T follicular helper cell (primary cell): Measurements from ENCODE around the gene GAB1.

Source experiments
- DNase-seq: peaks from one replicate; pipeline ENCODE4 v3.0.0-alpha.2; 2020; ENCODE audit warnings: low read depth

Gene GAB1

DNA sequence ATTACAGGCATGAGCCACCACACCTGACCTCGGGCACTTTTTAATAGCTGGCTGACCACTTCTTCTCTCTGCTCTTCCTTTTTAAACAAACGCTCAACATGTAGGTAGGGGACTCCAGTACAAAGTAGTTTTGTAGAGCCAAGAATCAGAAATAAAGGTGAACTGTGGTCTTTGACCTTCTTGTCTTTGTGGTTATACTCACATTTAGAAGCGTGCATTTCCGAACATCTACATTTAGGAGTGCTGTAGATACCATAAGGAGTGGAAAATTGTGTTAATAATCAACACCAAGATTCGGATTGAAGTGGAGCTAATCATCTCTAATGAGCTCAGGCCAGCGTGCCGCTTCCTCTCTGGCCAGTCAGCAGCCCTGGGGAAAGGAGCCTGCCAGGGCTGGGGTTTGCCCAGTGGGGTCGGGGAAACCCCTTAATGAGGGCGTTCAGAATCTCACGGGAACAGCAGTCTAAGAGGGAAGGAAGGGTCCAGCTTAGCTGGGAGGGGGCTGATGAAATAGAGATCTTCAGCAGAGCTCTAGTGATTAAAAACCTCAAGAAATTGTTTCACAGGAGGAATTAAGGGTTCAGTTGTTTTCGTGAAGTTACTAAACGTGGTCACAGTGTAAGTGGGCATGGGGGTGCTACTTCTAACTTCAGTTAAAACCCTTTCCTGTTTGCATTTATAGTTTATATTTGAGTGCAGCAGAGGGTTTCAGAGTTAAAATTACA lies 81.2 kb downstream of the GAB1 start:
- no peak for DNase-seq

DNA sequence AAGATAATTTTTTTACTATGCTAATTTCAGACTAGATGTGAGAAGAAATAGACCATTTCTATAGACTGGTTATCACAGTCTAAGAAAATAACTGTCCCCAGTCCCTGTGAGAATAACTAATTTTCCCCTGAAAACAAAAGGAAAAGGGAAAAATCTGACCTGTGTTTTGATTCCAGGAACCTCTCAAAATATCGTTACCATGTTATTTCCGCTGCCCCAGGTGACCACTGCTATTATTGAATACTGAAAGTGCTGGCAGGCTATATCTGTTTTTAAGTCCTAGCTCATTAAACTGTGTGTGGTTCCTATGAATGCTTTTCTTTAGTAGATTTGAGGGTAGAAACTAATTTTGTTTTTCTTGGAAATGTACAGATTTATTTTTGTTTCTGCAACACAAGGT lies 83.6 kb downstream of the GAB1 start:
- no peak for DNase-seq

DNA sequence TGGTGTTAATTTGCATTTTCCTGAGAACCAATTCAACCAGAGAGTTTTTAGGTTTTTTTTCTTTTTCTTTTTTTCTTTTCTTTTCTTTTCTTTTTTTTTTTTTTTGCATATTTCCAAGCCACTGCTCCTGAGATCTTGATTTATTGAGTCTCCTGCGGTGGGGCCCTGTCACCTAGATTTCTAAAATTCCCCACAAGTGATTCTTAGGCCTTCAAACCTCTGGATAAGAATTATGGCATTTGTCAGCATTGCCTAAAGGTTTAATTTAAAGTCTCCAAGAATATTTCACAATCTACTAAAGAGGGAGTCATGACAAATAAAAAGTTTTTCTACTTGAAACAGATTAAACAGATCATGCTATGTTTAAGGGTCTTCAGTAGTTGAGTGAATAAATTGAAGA lies 84.9 kb downstream of the GAB1 start:
- no peak for DNase-seq

DNA sequence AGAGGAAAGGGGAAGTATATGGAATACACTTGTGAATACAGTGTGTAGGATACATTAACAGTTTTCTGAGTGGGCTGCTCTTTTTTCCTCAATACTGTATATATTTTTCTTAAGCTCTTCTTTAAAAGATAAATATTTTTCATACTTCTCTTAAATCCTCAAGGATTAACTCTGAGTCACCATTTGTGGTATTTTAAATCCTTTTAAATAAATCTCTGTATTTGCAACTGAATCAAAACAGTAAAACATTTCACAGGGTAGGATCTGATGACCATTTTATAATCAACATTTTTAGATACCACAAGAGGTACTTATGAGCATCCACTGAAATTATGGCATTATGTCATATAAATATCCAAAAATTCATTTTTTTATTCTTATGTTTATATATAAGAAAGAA lies 87.6 kb downstream of the GAB1 start:
- no peak for DNase-seq

DNA sequence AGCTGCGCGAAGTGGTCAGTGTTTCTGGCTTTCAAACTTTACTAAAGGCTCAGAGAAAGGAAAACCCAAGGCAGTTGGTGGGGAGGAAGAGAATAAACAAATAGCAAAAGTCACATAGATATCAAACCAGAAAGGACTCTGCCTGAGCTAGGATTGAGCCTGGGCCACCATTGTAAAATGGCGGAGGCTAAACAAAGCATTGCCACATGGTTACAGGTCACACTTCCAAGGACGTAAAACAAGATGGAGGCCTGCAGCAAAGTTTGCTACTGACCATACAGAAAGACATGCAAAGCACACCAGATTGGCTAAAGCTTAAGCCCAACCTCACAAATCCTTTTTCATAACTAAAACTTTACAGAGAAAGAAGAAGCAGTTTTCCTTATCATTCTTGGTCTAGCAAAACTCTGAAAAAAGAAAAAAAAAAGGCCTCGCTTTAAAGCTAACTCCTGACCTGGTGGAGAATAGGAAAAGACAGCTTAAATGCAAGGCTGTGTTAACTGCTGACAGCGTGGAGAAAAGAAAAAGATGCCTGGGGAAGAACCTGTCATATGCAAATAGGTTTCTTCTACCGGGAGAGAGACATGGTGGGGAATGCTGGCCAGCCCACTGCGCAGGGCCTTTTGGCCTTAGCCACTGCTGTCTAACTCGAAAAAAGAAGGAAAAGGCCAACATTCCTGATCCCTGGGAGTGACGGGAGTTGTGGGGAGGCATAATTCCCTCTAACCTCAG lies 95.0 kb downstream of the GAB1 start:
- DNase-seq, result no peak

DNA sequence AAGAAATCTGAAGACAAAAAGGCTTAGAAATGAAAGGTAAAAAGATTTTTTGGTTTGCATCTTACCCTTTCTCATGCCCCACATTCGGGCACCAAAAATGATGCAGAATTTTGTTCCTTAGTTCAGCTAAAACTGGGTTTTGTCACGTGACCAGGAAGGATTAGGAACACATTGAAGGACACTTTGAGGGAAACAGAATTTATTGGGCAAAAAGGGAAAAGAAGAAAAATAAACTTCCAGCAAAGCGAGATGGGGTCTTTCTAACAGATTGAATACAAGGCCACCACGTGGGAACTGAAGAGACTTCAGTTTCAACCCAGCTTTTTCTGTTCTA lies 95.5 kb downstream of the GAB1 start:
- DNase-seq, result no peak

DNA sequence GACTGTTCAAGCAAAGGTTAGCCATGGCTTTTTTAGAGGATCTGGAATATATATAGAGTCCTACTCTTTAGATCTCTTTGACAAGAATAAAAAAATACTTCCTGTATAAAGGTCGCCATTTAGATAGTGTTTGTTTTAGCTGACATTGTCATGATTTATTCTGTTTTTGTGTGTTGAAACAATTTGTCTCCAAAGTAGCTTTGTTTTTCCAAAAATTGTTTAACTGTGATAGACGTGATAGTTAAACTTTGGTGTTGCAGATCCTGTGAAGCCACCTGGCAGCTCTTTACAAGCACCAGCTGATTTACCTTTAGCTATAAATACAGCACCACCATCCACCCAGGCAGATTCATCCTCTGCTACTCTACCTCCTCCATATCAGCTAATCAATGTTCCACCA lies 96.6 kb downstream of the GAB1 start:
- no peak for DNase-seq

DNA sequence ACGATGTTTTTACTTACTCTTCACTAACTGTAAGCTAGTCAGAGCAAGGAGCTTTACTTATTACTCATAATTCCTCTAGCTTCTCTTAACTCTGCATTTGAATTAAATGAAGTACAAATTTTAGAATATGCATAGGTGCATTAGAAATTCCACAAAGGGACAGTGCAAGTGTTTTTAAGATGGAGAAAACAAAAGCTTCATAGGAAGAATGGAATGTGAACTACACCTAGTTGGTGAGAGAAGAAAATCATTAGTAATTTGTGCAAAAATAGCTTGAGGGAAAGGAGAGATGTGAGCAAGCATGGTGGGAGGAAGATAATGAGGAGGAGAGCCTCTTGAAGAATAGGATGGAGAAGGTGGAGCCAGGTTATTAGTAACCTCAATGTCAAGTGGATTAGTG lies 99.3 kb downstream of the GAB1 start:
- no peak for DNase-seq

DNA sequence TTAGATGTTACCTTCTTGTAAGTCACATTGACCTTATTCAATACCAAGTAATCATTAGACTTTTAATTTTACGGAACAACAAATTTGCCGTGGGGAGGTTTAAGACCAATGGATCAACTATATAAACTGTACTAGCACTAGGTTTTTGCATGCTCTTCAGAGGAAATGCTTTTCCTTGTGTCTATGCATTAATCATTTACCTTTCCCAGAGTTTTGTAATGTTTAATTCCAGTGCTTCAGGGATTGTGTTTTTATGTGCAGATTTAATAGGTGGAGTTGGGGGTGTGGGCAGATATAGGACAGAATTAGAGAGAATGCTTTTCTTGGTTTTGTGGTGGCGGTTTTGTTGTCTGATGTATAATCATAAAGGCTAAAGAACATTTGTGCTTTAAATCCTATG lies 100.8 kb downstream of the GAB1 start:
- no peak for DNase-seq

DNA sequence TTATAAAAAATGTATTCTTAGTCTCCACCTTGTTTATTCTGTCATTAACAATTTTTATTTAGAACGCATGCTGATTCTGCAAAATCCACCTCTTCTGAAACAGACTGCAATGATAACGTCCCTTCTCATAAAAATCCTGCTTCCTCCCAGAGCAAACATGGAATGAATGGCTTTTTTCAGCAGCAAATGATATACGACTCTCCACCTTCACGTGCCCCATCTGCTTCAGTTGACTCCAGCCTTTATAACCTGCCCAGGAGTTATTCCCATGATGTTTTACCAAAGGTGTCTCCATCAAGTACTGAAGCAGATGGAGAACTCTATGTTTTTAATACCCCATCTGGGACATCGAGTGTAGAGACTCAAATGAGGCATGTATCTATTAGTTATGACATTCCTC lies 101.3 kb downstream of the GAB1 start:
- DNase-seq, result no peak

DNA sequence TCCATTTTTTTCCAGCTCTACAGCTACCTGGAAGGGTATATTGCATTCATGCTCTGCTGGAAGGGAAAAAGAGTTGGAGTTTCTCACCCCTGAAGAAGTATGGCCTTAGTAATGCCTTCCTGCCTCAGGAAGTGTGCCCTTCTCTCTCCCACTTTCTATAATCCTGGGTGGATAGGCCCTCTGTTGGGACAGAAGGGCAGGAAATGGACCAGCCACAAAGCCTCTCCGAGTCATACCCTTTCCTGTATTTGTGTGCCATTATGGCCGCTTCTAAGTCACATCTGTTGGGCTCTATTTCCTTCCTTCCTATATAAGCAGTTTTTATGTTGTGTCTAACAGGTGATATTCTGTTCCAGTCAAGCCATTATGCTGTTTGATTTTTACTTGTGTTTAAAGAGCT lies 102.0 kb downstream of the GAB1 start:
- no peak for DNase-seq

DNA sequence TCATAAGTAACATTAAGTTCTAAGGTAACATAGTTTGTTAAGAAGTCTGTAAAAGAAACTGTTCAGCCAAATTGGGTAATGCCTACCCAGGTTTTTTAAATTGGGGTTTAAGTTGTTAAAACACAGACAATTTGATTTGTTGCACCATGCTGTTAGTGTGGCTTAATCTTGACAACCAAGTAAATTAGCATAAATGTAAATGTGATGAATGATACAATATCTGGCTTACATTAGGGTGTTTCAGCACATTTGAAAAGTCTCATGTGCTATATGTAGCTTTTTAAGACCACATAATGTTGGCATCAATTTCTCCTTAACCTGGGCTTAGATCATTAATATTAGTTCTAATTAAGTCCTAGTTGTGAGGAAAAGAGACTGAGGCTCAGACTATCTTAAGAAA lies 104.4 kb downstream of the GAB1 start:
- DNase-seq, result no peak

DNA sequence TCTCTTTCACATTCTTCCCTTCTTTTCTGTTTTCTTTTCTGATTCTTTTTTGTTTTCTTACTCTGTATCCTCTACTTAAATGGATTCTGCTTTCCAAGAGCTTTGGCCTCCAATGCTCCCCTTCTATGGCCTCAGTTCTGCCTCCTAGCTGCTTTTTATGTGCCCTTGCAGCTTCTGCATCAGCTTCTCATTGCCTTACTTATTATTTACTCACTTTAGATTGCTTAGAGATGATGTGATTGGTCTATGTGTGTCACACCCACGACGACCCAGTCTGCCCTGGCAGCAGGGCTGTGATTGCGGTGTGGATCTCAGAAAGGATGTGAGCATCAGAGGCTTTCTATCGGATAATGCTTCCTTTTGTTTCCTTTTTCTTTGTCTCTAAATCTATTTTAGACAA lies 105.0 kb downstream of the GAB1 start:
- no peak for DNase-seq

DNA sequence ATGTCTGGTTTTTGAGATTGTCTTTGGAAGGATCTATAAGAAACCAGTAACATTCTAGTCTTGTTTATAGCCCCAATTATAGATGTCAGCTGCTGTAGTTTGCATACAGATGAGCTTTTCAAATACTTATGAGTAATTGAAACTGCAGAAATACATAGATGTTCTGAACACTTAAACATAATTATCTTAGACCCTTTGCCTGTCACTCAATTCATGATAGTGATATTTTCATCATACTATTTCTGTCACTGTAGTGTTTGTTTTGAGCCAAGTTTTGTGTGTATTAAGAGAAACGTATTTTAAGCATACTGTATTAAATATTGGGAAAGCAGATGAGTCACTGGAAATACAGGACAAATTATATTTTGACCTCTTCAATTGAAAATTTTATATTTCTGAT lies 107.1 kb downstream of the GAB1 start:
- no peak for DNase-seq

DNA sequence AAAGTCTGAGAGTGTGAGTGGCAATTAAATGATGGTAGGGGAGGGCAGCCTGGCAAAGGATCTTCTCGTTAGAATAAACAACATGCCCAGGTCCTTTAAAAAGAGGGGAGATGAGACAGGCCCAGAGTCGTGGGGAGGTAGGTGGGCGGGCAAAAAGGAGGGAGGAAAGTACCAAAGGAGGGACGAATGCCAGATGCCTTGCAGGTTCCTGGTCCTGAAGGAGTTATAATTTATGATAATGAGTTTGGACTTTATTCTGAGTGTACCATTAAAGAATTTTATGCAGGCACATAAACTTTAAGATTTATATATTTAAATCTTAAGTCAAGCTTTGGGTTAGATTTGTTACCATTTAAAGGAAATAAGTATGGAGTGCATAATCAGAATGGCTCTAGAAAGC lies 114.5 kb downstream of the GAB1 start:
- DNase-seq, result no peak

DNA sequence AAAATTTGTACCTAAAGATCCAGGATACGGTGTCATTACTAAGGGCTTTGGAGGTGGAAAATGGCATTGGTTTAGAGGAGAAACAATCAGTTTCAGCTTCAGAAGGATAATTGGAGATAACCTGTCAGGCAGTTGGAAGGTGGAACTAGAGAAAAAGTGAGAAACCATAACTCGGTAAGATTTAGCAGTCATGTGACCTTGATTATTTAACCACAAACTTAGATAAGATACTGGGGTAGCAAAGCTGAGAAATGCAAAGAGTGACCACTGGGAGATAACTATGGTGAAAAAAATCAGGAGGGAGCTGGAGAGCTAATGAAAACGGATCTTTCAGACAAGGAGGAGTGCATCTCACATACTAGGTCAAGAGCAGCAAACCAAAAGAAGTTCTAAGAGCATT lies 118.5 kb downstream of the GAB1 start:
- no peak for DNase-seq

DNA sequence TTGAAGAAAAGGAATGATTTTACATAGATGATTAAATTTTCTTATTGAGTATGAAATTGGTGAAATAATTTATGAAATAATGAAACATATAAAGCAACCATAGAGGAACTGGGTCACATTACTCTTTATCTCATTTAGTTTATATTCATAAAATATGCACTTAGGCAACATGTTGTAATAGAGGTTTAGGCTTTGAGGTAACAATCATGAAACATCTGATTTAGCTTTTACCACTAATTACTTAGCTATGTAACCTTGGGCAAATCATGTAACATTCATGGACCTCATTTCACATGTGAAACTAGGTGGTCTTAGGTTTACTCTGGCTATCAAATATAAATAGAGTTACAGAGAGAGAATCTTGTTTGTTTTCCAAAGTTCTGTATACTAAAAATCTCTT lies 122.3 kb downstream of the GAB1 start:
- no peak for DNase-seq

DNA sequence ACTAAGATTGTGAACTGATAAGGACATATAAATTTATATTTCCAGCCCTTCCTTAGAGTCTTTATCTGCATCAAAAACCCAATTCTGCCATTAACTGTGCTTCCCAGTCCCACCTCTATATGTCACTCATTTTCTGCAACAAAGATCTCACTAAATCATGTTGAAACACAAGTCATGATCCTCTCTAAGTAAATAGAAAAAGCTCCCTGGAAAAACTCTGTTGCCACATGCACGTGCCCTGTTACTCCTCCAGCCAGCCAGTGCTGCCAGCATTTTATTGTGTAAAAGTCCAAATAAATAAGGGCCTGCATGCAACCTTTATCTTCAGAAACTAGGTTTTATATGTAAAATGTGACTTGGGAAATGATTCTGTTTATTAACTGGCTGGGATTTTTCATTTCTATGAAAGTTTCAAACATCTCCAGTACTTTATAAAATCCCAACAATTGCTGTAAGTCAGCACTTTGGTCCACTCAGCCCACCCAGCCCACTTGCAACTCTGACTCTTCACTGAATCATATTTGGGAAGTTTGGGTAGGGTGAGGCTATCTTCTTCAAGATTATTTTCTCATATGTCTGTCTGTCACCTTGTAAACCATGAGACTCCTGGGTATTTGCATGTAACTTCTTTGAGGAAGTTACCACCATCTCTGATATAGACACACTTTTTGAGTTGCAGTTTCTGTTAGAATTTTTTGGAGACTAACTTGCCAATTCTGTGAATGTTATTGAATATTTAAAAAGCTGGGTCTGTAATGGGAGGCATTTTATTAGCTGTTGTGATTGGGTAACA lies 136.9 kb downstream of the GAB1 start:
- DNase-seq, result no peak

DNA sequence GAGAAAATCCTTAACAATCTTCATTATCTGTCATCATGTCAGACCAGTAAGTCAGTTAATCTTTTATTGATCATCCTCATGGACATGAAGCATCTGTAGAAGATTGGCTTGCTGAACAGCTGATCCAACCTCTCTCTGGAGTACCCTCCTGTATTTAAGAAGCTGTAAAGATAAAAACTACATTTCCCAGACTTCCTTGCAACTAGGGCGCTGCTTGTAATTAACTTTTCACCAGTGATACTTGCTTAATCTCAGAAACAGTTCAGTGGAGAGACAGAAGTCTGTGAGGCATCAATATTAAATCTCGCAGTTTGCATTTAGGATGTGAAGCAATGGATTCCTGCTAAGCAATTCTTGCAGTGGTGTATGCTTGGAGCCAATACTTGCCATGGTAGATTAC lies 140.8 kb downstream of the GAB1 start:
- DNase-seq, result no peak

DNA sequence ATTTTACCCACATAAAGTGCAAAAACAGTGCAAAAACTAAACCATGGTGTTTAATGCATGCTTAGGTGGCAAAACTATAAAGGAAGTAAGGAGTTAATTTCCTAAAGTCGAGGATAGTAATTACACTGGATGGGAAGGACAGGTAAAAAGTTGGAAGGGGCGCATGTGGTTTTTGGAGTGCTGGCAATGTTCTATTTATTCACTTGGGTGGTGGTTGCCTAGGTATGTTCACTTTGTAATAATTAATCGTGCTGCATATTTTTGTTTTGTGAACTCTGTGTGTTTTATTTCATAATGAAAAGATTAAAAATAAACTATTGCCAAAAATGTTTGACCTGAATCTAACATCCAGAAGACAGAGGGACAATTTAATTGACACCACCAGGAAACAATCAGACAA lies 144.7 kb downstream of the GAB1 start:
- no peak for DNase-seq

DNA sequence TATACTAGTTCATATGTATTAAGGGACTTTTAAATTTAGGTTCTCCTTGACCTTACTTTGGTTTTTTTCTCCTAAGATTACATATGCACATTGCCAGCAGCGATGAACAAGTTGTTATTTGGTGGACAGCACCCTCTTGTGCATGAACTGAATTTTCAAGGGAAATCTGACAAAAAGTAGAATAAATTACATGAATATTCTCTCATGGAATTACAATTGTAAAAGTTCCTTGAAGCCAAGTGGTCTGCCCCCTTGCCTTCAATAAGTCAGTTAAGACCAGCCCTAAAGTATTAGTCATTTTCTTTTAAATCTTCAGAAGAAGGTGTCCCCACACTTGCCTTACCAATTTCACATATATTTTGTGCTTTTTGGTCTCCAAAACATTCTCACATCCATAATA lies 146.2 kb downstream of the GAB1 start:
- no peak for DNase-seq

DNA sequence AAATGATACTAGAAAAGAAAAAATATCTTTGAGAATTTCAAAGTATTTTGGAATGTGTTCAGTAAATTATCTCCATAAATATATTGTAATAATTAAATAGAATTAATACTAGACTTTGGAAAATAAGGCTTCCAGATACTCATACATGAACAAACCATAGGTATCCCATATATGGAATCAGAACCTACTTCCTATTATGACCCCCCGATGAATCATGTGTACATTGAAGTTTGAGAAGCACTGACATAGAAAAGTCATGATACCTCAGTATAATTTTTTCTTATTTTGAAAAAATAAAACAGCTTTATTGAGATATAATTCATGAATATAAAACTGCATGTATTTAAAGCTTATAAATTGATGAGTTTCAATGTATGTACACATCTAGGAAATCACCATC lies 149.6 kb downstream of the GAB1 start:
- no peak for DNase-seq

DNA sequence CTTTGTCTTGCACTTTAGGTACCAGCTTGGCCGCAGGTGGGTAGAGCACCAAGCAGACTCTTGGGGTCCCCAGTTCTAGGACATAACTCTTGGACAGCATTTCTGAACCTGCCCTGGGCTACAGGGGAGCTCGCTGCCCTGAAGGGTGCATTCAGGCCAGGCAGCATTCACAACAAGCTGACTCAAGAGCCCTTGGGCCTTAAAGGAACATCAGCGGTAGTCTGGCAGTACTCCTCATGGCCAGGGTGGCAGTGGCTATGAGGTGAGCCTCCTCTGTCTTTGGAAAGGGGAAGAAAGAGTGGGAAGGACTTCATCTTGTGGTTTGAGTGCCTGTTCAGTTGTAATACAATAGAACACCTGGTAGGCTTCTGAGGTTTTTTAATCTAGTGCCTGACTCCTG lies 152.0 kb downstream of the GAB1 start:
- DNase-seq, result no peak
